BJ (cell line): ENCODE measurements around the gene PPAN. TPM values are rescaled to one million over a fixed set of nuclear protein-coding genes. Genes with fewer than 3 reads are reported as not detected.

Experiments used
- CTCF ChIA-PET: fragments of 350-600 bp; formaldehyde crosslinking; extraction: SDS; loops from one replicate; lab custom pipeline; 2021; ENCODE audit warnings: antibody characterized with exemption, inconsistent platforms; lab: Yijun Ruan, JAX
- POLR2A ChIA-PET: fragments of 300-600 bp; sonication (Branson Sonifier 250); formaldehyde crosslinking; extraction: SDS; loops from one replicate; lab custom pipeline; 2021; ENCODE audit warnings: antibody characterized with exemption; lab: Charles Lee
- DNase-seq: peaks from one replicate; pipeline ENCODE4 v3.0.0-alpha.2; 2011; ENCODE audit warnings: low read depth
- H3K27me3 ChIP-seq: 2 replicates; pipeline ENCODE4 v1.6.0; 2011; ENCODE audit warnings: low read length; ENCODE audit not compliant: control insufficient read depth, insufficient read depth
- H3K36me3 ChIP-seq: 2 replicates; pipeline ENCODE4 v1.5.1; 2011; ENCODE audit warnings: low read length; ENCODE audit not compliant: control insufficient read depth, insufficient read depth
- H3K4me3 ChIP-seq: 2 replicates; pipeline ENCODE4 v1.5.1; 2011; ENCODE audit warnings: low read depth, mild to moderate bottlenecking, control low read depth, low read length
- CTCF ChIP-seq: IDR thresholded peaks from 2 replicates; pipeline ENCODE4 v1.5.1; 2011; ENCODE audit warnings: low read depth, mild to moderate bottlenecking, control low read depth, inconsistent platforms, low read length, moderate library complexity; ENCODE audit not compliant: insufficient read depth
- polyA plus RNA-seq: library from polyadenylated mRNA; depleted of rRNA; stranded (reverse); fragments of >200 nt; gene quantifications from 2 replicates; pipeline ENCODE4 v1.2.3, GENCODE V29; 2011

Gene PPAN
- polyA plus RNA-seq, 1 experiment = 18.1 TPM

- ChIA-PET POLR2A (no interaction called here), CTCF (no interaction called here)
- Histone ChIP-seq H3K4me3 (no peak overlapping the region), H3K27me3 (no peaks in the 10 kb centered on the region), H3K36me3 (peaks cover 56% of the 10 kb centered on the region)
- no peak for TF ChIP-seq CTCF
- DNase-seq = no peak
Observed at GRCh38 chr19:10141973-10142372, 35.8 kb downstream of the PPAN start.

- DNase-seq = no peak
- H3K4me3 ChIP-seq = no peak overlapping the region
- CTCF ChIA-PET = interaction anchor here (1.1 kb wide), 1 partner anchor 107 kb away, joined by 3 read pairs; no protein-coding TSS in a partner anchor
- no peak for TF ChIP-seq CTCF
- POLR2A ChIA-PET = interaction anchor here (0.7 kb wide), 1 partner anchor 35 kb away, joined by 20 read pairs; no protein-coding TSS in a partner anchor
- no peaks in the 10 kb centered on the region for H3K27me3 ChIP-seq
- peaks cover 48% of the 10 kb centered on the region for H3K36me3 ChIP-seq
Observed at GRCh38 chr19:10142701-10143375, 36.7 kb downstream of the PPAN start.

- peaks cover 43% of the 10 kb centered on the region for H3K36me3 ChIP-seq
- ChIA-PET POLR2A (interaction anchor here (0.7 kb wide), 1 partner anchor 36 kb away, joined by 20 read pairs; no protein-coding TSS in a partner anchor), CTCF (interaction anchor here (1.1 kb wide), 1 partner anchor 107 kb away, joined by 3 read pairs; no protein-coding TSS in a partner anchor)
- no peak for TF ChIP-seq CTCF
- no peaks in the 10 kb centered on the region for H3K27me3 ChIP-seq
- H3K4me3 ChIP-seq = no peak overlapping the region
- DNase-seq = no peak
Observed at GRCh38 chr19:10143681-10144080, 37.5 kb downstream of the PPAN start.

GRCh38 chr19:10144361-10144760, 38.2 kb downstream of the PPAN start:
- Histone ChIP-seq H3K36me3 (peaks cover 38% of the 10 kb centered on the region), H3K27me3 (no peaks in the 10 kb centered on the region), H3K4me3 (no peak overlapping the region)
- TF ChIP-seq CTCF = no peak
- no peak for DNase-seq
- POLR2A ChIA-PET = no interaction called here
- CTCF ChIA-PET = no interaction called here

GRCh38 chr19:10145031-10145430, 38.9 kb downstream of the PPAN start:
- Histone ChIP-seq H3K4me3 (no peak overlapping the region), H3K27me3 (no peaks in the 10 kb centered on the region), H3K36me3 (peaks cover 32% of the 10 kb centered on the region)
- TF ChIP-seq CTCF = no peak
- POLR2A ChIA-PET = no interaction called here
- DNase-seq = no peak
- CTCF ChIA-PET = no interaction called here
